Subcutaneous adipose tissue (tissue), 4 donors: ENCODE data around the gene SEZ6L. TPM values are rescaled to one million over a fixed set of nuclear protein-coding genes. Genes with fewer than 3 reads are reported as not detected.

Experiments
- CTCF ChIP-seq: fragments of 450-650 bp; IDR thresholded peaks from one replicate; pipeline ENCODE4 v1.5.1; 2016; ENCODE audit warnings: low read depth, mild to moderate bottlenecking, control low read depth, antibody characterized with exemption, moderate library complexity
- total RNA-seq, 4 donors: library from RNA; depleted of rRNA; stranded (reverse); fragments of >200 nt; gene quantifications; one replicate each; pipeline ENCODE4 v1.1.0, GENCODE V29; 2016

The SEZ6L gene
- total RNA-seq, 4 donors from 2014 or later = 0.17 to 0.44 (median 0.26) TPM

- no peak for TF ChIP-seq CTCF
Observed at GRCh38 chr22:26182723-26183122, 13.5 kb downstream of the SEZ6L start.

GRCh38 chr22:26185190-26185589 is 15.9 kb downstream of the SEZ6L start:
- no peak for TF ChIP-seq CTCF

GRCh38 chr22:26188341-26188740 is 19.1 kb downstream of the SEZ6L start:
- TF ChIP-seq CTCF = no peak

GRCh38 chr22:26194313-26194712 is 25.1 kb downstream of the SEZ6L start:
- no peak for TF ChIP-seq CTCF

GRCh38 chr22:26194877-26195276 is 25.6 kb downstream of the SEZ6L start:
- TF ChIP-seq CTCF = no peak

GRCh38 chr22:26196657-26197056 is 27.4 kb downstream of the SEZ6L start:
- no peak for TF ChIP-seq CTCF

GRCh38 chr22:26197425-26197824 is 28.2 kb downstream of the SEZ6L start:
- no peak for TF ChIP-seq CTCF

- no peak for TF ChIP-seq CTCF
Observed at GRCh38 chr22:26199665-26200064, 30.4 kb downstream of the SEZ6L start.
